Stimulated activated CD4-positive, alpha-beta T cell treated with anti-CD3 and anti-CD28 coated beads, Interleukin-4, amount 100 ng/mL, for 48 hours (primary cell): Measurements from ENCODE around the gene CGB8.

Experiments
- DNase-seq, 2 donors: peaks; one replicate each; pipeline ENCODE4 v3.0.0-alpha.2; 2020; ENCODE audit warnings: low read depth in 2 of 2

The CGB8 gene

GRCh38 chr19:49006905-49007304, 42.0 kb downstream of the CGB8 start:
- no peak for DNase-seq

DNA sequence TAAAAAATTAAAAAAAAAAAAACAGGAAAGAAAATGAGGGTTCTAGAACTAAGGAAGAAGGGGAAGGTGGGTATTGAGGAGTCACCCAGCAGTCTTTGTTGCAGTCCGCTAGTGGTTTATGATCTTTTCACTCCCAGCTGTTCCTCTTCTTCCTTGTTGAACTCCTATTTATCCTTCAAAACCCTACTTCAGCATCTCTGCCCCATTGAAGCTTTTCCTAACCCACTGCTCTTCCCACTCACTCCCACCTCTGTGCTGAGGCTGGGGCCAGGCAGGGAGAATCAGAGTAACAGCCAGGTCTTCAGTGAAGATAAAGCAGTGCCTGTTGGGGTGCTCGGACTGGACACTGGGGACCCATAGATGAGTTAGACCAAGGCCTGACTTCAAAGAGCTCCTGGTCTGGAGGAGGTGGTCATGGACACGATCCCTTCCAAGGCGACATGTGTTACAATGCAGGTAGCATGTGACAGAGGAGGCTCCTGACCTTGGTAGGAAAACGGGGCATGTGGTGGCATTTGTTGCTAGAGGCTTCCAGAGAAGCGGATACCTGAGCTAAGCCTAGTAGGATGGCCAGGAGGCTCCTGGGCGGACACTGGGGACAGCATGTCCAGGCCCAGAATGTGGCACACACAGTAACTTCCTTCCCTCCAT, 43.8 kb downstream of the CGB8 start:
- DNase-seq = no peak

- no peak for DNase-seq
Observed at GRCh38 chr19:49004133-49004532, 44.8 kb downstream of the CGB8 start.

DNA sequence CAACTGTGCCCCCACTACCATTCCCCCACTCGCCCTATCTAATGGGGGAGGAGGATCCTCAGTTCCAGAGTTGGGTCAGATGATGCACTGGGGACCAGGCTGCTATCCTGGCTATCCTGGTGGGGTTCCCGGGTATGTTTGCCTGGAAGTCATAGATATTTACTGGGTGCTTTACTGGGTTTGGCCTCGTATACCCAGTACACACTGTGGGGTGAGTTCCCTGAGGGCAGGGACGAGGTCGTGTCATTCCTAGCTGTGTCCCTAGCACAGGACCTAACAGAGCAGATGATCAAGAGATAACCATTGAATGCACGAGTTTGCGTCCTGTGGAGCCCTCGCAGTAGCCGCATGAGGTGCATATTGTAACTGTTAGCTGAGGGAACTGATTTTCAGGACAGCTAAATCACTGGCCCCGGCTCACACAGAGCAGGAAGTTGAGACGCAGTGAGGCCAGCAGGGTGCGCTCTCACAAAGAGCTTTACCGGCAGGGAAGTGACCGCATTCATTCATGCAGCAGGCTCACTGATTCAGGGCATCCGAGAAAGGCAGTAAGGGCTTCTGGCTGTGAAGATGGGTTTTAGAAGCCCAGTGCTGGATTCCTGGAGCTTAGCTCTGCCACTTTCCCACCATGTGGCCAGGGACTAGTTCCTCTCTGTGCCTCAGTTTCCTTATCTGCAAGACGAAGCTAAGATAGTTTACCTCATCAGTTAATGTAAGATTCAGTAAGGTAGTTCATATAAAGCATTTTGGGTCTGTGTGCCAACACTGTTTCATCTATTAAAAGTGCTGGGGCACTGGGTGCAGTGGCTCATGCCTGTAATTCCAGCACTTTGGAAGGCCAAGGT, 49.2 kb downstream of the CGB8 start:
- DNase-seq = peak; percentile 57 to 65

GRCh38 chr19:48997972-48998371, 50.9 kb downstream of the CGB8 start:
- DNase-seq = peak; percentile 56 to 62
